Measurements from ENCODE around the gene APOBEC4.
"Not testable (repeated sequence)": the region's sequence is repeated elsewhere in the genome, so short reads cannot be mapped to it uniquely, and the experiment has no call there.

APOBEC4 gene

DNA sequence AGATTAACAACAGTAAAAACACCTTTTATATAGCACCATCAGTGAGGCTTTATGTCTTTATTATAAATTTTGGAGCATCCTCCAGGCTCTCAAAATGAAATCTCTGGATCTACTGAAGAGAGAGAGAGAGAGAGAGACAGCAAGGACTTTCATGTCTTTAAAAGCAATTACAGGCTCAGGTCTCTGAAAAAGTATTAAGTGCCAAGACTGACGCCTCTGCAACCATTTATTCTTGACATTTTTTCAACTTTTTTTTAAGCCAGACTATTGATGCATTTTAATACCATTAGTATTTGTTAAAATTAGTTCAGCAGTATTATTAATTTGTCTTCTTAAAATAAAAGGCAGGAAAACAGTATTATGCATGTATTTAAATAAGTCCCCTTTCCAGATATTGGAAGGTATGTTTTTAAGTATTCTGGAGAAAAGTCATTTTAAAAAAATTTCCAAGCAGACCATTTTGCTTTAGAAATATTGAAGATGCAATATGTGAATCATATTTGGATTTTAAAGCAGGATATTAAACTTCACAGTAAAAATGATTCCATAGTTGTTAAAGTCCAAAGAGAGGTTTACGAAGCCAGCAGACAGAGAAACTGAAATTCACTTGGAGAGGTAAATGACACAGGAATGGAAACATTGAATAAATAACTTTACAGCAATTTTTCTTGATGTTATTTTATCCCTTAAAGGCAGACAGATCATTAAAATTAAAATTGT is 35.4 kb upstream of the APOBEC4 start:
- Histone ChIP-seq H3K9ac (ENCODE audit: low read length in 2 of 2) (no peak overlapping the region), H3K27me3 (ENCODE audit: control insufficient read depth in 1 of 2, insufficient read depth in 2 of 2, low read length in 2 of 2) (no peaks in the 10 kb centered on the region), H3K36me3 (ENCODE audit: control insufficient read depth in 2 of 2, insufficient read depth in 2 of 2, low read length in 2 of 2) (no peaks in the 10 kb centered on the region), H3K9me3 (ENCODE audit: control insufficient read depth in 2 of 2, low read length in 2 of 2) (no peaks in the 10 kb centered on the region), H3K27ac (ENCODE audit: low read length) (no peak overlapping the region), H3K4me1 (ENCODE audit: control insufficient read depth, insufficient read depth, low read length) (no peaks in the 10 kb centered on the region), H3K4me3 (ENCODE audit: low read length in 2 of 2) (no peak overlapping the region)

DNA sequence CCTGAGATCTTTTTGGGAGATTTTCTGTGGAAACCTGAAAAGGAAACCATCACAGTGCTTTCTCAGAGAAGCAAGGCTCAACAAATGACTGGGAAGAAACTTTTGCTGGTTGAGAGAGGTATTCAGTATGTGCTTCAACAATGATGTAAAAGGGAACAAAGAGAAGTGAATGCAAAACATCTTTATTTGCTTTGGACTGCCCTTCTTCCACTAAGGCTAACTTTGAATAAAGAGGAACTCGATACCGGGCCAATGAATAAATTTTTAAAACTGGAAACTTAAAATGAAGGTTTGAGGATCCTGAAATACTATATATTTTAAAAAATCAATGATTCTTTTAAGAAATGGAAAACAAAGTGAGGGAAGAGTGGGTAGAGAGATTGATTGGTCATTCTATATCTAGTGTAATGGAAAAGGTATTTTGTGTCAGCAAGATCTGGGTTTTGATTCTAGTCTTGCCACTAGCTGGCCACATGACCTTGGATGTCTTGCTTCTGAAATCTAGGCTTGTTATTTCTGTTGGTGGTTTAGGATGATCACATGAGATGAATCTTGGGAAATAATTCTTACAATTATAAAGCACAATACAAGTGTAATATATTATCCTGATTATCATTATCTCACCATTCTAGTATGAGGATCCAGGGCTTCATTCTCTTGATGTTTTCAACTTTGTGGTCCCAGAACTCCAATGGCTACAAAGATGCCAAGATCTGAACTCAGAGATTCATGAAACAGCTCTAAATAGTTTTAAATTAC is 34.6 kb upstream of the APOBEC4 start:
- Histone ChIP-seq H3K4me3 (ENCODE audit: low read length in 2 of 2) (no peak overlapping the region), H3K4me1 (ENCODE audit: control insufficient read depth, insufficient read depth, low read length) (no peaks in the 10 kb centered on the region), H3K9me3 (ENCODE audit: control insufficient read depth in 2 of 2, low read length in 2 of 2) (no peaks in the 10 kb centered on the region), H3K36me3 (ENCODE audit: control insufficient read depth in 2 of 2, insufficient read depth in 2 of 2, low read length in 2 of 2) (no peaks in the 10 kb centered on the region), H3K27ac (ENCODE audit: low read length) (no peak overlapping the region), H3K9ac (ENCODE audit: low read length in 2 of 2) (no peak overlapping the region), H3K27me3 (ENCODE audit: control insufficient read depth in 1 of 2, insufficient read depth in 2 of 2, low read length in 2 of 2) (no peaks in the 10 kb centered on the region)

DNA sequence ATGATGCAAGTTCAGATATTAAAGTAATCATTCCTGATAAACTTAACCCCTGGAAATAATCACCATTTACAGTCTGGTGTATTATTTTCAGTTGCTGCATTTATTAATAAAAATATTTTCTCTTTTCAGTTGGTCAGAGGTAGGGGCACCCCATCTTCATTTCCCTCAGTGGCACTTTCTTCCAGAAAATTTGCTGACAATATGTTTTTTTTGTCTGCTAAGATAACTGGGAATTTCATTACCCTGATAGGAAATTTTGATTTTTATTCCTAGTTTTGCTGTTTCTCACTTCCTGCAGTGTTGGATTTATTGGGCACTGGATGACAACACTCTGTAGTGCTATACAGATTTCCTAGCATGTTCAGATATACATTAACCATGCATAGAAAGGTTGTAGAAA is 33.1 kb upstream of the APOBEC4 start:
- H3K27ac ChIP-seq (ENCODE audit: low read length) = no peak overlapping the region
- H3K9ac ChIP-seq (ENCODE audit: low read length in 2 of 2) = no peak overlapping the region
- no peaks in the 10 kb centered on the region for H3K27me3 ChIP-seq (ENCODE audit: control insufficient read depth in 1 of 2, insufficient read depth in 2 of 2, low read length in 2 of 2)
- no peaks in the 10 kb centered on the region for H3K4me1 ChIP-seq (ENCODE audit: control insufficient read depth, insufficient read depth, low read length)
- H3K4me3 ChIP-seq (ENCODE audit: low read length in 2 of 2) = no peak overlapping the region
- H3K9me3 ChIP-seq (ENCODE audit: control insufficient read depth in 2 of 2, low read length in 2 of 2) = no peaks in the 10 kb centered on the region
- no peaks in the 10 kb centered on the region for H3K36me3 ChIP-seq (ENCODE audit: control insufficient read depth in 2 of 2, insufficient read depth in 2 of 2, low read length in 2 of 2)

DNA sequence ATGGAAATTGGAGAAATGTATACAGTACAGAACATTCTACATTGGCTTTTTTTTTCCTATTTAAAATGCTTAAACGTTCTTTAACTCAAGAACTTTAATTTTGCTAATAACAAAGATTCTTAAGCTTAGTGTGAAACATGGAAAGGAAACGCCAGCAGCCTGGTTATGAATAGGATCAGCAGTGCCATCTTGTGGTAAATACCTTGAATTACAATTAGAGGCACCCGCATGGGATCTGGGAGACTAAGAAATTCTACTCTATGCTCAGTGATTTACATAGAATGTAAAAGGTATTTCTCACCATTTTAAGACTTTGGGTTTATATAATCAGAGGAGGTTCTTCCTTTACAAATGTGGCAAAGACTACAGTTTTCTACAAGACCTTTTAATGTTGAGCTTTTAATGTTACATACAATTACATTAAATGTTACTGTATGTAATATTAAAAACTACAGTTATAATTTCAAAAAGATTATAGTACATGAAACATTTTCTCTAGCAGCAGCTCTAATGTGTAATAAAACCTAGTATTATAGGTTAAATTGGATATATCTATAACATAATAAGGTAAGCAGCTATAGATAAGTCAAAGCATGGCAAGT is 32.1 kb upstream of the APOBEC4 start:
- Histone ChIP-seq H3K4me1 (ENCODE audit: control insufficient read depth, insufficient read depth, low read length) (no peaks in the 10 kb centered on the region), H3K36me3 (ENCODE audit: control insufficient read depth in 2 of 2, insufficient read depth in 2 of 2, low read length in 2 of 2) (no peaks in the 10 kb centered on the region), H3K27ac (ENCODE audit: low read length) (no peak overlapping the region), H3K4me3 (ENCODE audit: low read length in 2 of 2) (no peak overlapping the region), H3K9ac (ENCODE audit: low read length in 2 of 2) (no peak overlapping the region), H3K27me3 (ENCODE audit: control insufficient read depth in 1 of 2, insufficient read depth in 2 of 2, low read length in 2 of 2) (no peaks in the 10 kb centered on the region), H3K9me3 (ENCODE audit: control insufficient read depth in 2 of 2, low read length in 2 of 2) (no peaks in the 10 kb centered on the region)

DNA sequence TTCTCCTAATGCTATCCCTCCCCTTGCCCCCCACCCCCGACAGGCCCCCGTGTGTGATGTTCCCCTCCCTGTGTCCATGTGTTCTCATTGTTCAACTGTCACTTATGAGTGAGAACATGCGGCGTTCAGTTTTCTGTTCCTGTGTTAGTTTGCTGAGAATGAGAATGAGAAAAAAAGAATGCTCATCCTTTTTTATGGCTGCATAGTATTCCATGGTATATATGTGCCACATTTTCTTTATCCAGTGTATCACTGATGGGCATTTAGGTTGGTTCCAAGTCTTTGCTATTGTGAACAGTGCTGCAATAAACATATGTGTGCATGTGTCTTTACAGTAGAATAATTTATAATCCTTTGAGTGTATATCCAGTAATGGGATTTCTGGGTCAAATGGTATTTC is 26.2 kb upstream of the APOBEC4 start:
- not testable (repeated sequence) for H3K4me3 ChIP-seq (ENCODE audit: low read length in 2 of 2); H3K9me3 ChIP-seq (ENCODE audit: control insufficient read depth in 2 of 2, low read length in 2 of 2); H3K27me3 ChIP-seq (ENCODE audit: control insufficient read depth in 1 of 2, insufficient read depth in 2 of 2, low read length in 2 of 2); H3K27ac ChIP-seq (ENCODE audit: low read length); H3K9ac ChIP-seq (ENCODE audit: low read length in 2 of 2); H3K36me3 ChIP-seq (ENCODE audit: control insufficient read depth in 2 of 2, insufficient read depth in 2 of 2, low read length in 2 of 2); H3K4me1 ChIP-seq (ENCODE audit: control insufficient read depth, insufficient read depth, low read length)

DNA sequence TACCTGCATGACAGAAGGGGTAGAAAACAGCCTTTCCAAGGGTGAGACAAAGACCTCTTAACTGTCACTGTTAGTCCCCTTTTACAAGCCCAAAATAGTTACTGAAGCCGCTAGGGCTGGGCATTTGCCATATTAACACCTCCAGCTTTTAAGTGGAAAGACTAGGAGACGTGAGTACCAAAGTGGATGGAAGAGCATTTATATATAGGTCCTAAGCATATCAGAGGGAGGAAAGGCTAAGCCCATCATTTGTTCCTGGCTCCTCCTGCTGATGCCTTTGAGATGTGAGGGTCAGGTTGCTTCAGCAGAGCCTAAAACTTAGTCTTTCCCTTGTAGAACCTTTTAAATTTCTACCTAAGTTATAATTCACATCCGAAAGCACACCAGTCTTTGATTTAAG is 25.7 kb upstream of the APOBEC4 start:
- Histone ChIP-seq H3K4me1 (ENCODE audit: control insufficient read depth, insufficient read depth, low read length) (no peaks in the 10 kb centered on the region), H3K9me3 (ENCODE audit: control insufficient read depth in 2 of 2, low read length in 2 of 2) (no peaks in the 10 kb centered on the region), H3K9ac (ENCODE audit: low read length in 2 of 2) (no peak overlapping the region), H3K27me3 (ENCODE audit: control insufficient read depth in 1 of 2, insufficient read depth in 2 of 2, low read length in 2 of 2) (no peaks in the 10 kb centered on the region), H3K4me3 (ENCODE audit: low read length in 2 of 2) (no peak overlapping the region), H3K27ac (ENCODE audit: low read length) (no peak overlapping the region), H3K36me3 (ENCODE audit: control insufficient read depth in 2 of 2, insufficient read depth in 2 of 2, low read length in 2 of 2) (no peaks in the 10 kb centered on the region)

DNA sequence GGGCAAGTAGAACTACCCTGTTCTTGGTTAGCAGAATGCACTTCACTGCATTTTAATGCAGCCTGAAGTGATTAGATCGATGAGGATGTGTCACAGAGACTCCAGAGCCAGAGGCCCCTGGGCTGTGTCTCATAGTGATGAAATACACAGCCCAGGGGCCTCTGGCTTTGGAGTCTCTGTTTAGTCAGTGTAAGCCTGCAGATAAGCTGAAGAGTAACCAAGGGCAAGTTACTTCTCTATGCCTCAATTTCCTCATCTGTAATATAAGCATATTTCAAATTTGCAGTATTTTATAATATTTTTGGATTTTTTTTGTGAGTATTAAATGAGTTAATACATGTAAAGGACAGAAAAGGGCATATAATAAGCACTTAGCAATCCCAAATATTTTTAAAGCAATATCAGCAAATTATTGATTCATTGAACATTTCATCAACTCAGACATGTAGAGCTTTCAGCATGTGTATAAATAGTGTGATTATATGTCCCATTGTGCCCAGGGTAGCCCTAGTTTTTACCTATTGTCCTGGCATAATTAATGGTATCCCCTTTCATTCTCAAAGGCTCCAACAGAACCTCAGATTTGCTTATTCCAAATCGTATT is 23.6 kb upstream of the APOBEC4 start:
- Histone ChIP-seq H3K27me3 (ENCODE audit: control insufficient read depth in 1 of 2, insufficient read depth in 2 of 2, low read length in 2 of 2) (no peaks in the 10 kb centered on the region), H3K9ac (ENCODE audit: low read length in 2 of 2) (no peak overlapping the region), H3K27ac (ENCODE audit: low read length) (no peak overlapping the region), H3K4me1 (ENCODE audit: control insufficient read depth, insufficient read depth, low read length) (no peaks in the 10 kb centered on the region), H3K36me3 (ENCODE audit: control insufficient read depth in 2 of 2, insufficient read depth in 2 of 2, low read length in 2 of 2) (no peaks in the 10 kb centered on the region), H3K4me3 (ENCODE audit: low read length in 2 of 2) (no peak overlapping the region), H3K9me3 (ENCODE audit: control insufficient read depth in 2 of 2, low read length in 2 of 2) (no peaks in the 10 kb centered on the region)

DNA sequence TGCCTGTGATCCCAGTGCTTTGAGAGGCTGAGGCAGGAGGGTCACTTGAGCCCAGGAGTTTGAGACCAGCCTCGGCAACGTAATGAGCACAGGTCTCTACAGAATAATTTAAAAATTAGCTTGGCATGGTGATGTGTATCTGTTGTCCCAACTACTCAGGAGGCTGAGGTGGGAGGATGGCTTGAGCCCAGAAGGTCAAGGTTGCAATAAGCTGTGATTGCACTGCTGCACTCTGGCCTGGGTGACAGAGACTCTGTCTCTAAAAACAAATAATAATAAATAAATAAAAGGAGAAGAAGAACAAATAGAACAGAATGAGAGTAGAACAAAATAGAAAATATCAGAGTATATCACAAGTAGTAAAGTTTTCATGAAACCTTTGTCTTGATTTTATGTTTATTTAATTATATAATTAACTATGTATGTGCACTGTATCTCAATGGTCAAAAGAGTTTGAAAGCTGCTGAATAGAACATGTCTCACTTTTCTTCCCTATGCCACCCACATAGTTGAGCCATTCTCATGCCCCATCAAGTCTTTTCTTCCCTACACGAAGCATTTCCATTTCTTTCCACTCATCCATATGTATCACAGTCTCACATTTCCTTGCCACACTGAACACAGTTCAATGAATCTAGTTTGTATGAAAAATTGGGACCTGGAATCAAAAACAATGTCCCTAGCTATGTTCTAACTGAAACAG is 22.9 kb upstream of the APOBEC4 start:
- no peaks in the 10 kb centered on the region for H3K4me1 ChIP-seq (ENCODE audit: control insufficient read depth, insufficient read depth, low read length)
- no peaks in the 10 kb centered on the region for H3K27me3 ChIP-seq (ENCODE audit: control insufficient read depth in 1 of 2, insufficient read depth in 2 of 2, low read length in 2 of 2)
- no peak overlapping the region for H3K27ac ChIP-seq (ENCODE audit: low read length)
- no peak overlapping the region for H3K4me3 ChIP-seq (ENCODE audit: low read length in 2 of 2)
- no peak overlapping the region for H3K9ac ChIP-seq (ENCODE audit: low read length in 2 of 2)
- H3K9me3 ChIP-seq (ENCODE audit: control insufficient read depth in 2 of 2, low read length in 2 of 2) = no peaks in the 10 kb centered on the region
- H3K36me3 ChIP-seq (ENCODE audit: control insufficient read depth in 2 of 2, insufficient read depth in 2 of 2, low read length in 2 of 2) = no peaks in the 10 kb centered on the region

DNA sequence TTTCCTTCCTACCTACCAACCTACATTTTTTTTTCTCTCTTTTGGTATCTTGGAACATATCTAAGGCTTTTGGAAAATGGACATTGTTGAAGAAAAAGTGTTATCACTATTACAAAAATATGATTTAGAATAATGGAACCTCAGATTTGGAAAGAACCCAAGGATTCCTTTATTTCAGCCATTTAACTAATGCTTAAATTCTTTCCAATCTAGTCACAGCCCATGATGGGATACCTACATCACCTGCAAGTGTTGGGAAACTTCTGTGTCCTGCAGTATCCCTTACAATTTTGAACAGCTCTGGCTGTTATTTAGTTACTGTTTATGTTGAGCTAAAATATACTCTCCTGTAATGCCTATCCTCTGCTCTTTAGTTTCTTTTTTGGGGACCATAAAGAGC is 22.3 kb upstream of the APOBEC4 start:
- H3K9me3 ChIP-seq (ENCODE audit: control insufficient read depth in 2 of 2, low read length in 2 of 2) = no peaks in the 10 kb centered on the region
- H3K4me3 ChIP-seq (ENCODE audit: low read length in 2 of 2) = no peak overlapping the region
- no peaks in the 10 kb centered on the region for H3K36me3 ChIP-seq (ENCODE audit: control insufficient read depth in 2 of 2, insufficient read depth in 2 of 2, low read length in 2 of 2)
- no peaks in the 10 kb centered on the region for H3K27me3 ChIP-seq (ENCODE audit: control insufficient read depth in 1 of 2, insufficient read depth in 2 of 2, low read length in 2 of 2)
- no peak overlapping the region for H3K27ac ChIP-seq (ENCODE audit: low read length)
- no peaks in the 10 kb centered on the region for H3K4me1 ChIP-seq (ENCODE audit: control insufficient read depth, insufficient read depth, low read length)
- H3K9ac ChIP-seq (ENCODE audit: low read length in 2 of 2) = no peak overlapping the region

DNA sequence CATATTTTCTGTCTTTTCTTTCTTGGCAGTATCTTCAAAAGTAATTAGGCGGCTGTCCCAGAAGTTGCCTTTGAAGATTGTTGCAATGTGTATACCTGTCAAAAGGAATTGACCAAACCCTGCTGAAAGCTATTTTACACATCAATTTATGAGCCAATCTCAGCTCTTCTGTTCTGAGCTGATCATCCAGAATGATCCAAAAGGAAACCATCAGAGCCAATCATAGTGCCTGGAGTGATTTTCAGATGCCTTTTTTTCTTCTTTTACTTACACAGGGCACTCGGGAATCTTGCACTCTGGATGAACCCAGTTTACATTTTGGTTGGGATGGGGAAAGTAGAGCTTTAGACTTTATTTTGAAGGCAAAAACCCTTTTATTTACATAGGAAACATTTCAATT is 21.8 kb upstream of the APOBEC4 start:
- H3K9me3 ChIP-seq (ENCODE audit: control insufficient read depth in 2 of 2, low read length in 2 of 2) = no peaks in the 10 kb centered on the region
- no peak overlapping the region for H3K4me3 ChIP-seq (ENCODE audit: low read length in 2 of 2)
- no peak overlapping the region for H3K27ac ChIP-seq (ENCODE audit: low read length)
- H3K4me1 ChIP-seq (ENCODE audit: control insufficient read depth, insufficient read depth, low read length) = no peaks in the 10 kb centered on the region
- H3K36me3 ChIP-seq (ENCODE audit: control insufficient read depth in 2 of 2, insufficient read depth in 2 of 2, low read length in 2 of 2) = no peaks in the 10 kb centered on the region
- no peak overlapping the region for H3K9ac ChIP-seq (ENCODE audit: low read length in 2 of 2)
- no peaks in the 10 kb centered on the region for H3K27me3 ChIP-seq (ENCODE audit: control insufficient read depth in 1 of 2, insufficient read depth in 2 of 2, low read length in 2 of 2)
